Measurements from ENCODE around the gene VOPP1. TPM values are rescaled to one million over a fixed set of nuclear protein-coding genes. Genes with fewer than 3 reads are reported as not detected.
A peak's percentile ranks its signal among the peaks of the same experiment; 100 is the strongest.

Gene VOPP1
- total RNA-seq, 1 donor from 2014 or later, result 97.9 TPM

- Histone ChIP-seq H3K4me3 (ENCODE audit: low read depth, low read length) (no peak overlapping the region), H3K27me3 (ENCODE audit: control insufficient read depth, insufficient read depth, low read length) (no peaks in the 10 kb centered on the region), H3K36me3 (ENCODE audit: control insufficient read depth, insufficient read depth, low read length) (no peaks in the 10 kb centered on the region)
- FAIRE-seq, result no peak
- peak; percentile 33 for DNase-seq (ENCODE audit: low read depth)
- no peak for TF ChIP-seq CTCF (IDR thresholded peaks at IDR 0.05; ENCODE audit: insufficient read depth, low read length, severe bottlenecking)
These were observed 1.1 kb upstream of the VOPP1 start for GRCh38 chr7:55573234-55573900.

GRCh38 chr7:55571511-55572377, 558 bp downstream of the VOPP1 start:
- no peak for TF ChIP-seq CTCF (IDR thresholded peaks at IDR 0.05; ENCODE audit: insufficient read depth, low read length, severe bottlenecking)
- FAIRE-seq (no peak), DNase-seq (ENCODE audit: low read depth) (peak; percentile 30)
- peaks cover 3% of the 10 kb centered on the region for H3K36me3 ChIP-seq (ENCODE audit: control insufficient read depth, insufficient read depth, low read length)
- peak overlapping the region; percentile 81 for H3K4me3 ChIP-seq (ENCODE audit: low read depth, low read length)
- H3K27me3 ChIP-seq (ENCODE audit: control insufficient read depth, insufficient read depth, low read length), result no peaks in the 10 kb centered on the region

DNA sequence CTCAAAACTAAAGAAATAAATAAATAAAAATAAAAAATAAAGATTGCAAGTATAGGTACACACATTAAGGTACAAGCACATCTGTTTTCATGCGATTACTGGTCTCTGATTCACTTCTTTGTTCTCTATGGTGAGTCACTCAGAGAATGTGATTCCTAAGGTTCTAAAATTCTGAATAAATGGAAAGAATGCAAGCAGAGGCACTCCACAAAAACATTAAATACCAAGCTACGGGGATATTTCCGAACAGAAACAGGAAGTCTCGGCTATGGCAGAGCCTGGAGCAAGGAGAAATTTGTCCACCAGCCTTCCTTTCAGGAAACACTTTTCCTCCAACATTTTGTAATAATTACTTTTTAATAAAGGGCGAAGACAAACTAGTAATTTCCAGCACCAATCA, 1.4 kb downstream of the VOPP1 start:
- Histone ChIP-seq H3K36me3 (ENCODE audit: control insufficient read depth, insufficient read depth, low read length) (peaks cover 3% of the 10 kb centered on the region), H3K4me3 (ENCODE audit: low read depth, low read length) (peak overlapping the region; percentile 81), H3K27me3 (ENCODE audit: control insufficient read depth, insufficient read depth, low read length) (no peaks in the 10 kb centered on the region)
- no peak for TF ChIP-seq CTCF (IDR thresholded peaks at IDR 0.05; ENCODE audit: insufficient read depth, low read length, severe bottlenecking)
- DNase-seq (ENCODE audit: low read depth) (peak; percentile 88), FAIRE-seq (no peak)

- no peak for TF ChIP-seq CTCF (IDR thresholded peaks at IDR 0.05; ENCODE audit: insufficient read depth, low read length, severe bottlenecking)
- Histone ChIP-seq H3K4me3 (ENCODE audit: low read depth, low read length) (no peak overlapping the region), H3K36me3 (ENCODE audit: control insufficient read depth, insufficient read depth, low read length) (peaks cover 3% of the 10 kb centered on the region), H3K27me3 (ENCODE audit: control insufficient read depth, insufficient read depth, low read length) (no peaks in the 10 kb centered on the region)
- FAIRE-seq, result no peak
- no peak for DNase-seq (ENCODE audit: low read depth)
These were observed 2.0 kb downstream of the VOPP1 start for GRCh38 chr7:55570218-55570873.

DNA sequence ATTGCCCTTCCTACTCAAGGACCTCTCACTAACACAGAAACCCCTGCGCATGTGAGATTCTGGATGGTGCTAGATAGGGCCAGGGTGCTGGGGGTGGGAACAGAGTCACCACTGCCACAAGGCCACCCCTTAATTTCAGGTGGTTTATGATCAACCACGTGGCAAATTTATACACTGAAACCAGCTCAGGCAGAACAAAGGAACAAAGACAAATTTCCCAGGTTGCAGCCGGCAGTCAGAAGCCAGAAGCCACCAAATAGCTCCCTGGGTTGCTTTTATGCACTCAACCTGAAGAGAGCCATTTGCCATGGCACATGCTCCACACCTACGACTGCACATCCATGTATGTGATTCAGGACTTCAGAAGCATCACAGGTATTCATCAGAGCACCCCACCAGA, 2.5 kb downstream of the VOPP1 start:
- DNase-seq (ENCODE audit: low read depth) (no peak), FAIRE-seq (no peak)
- Histone ChIP-seq H3K36me3 (ENCODE audit: control insufficient read depth, insufficient read depth, low read length) (peaks cover 3% of the 10 kb centered on the region), H3K27me3 (ENCODE audit: control insufficient read depth, insufficient read depth, low read length) (no peaks in the 10 kb centered on the region), H3K4me3 (ENCODE audit: low read depth, low read length) (no peak overlapping the region)
- no peak for TF ChIP-seq CTCF (IDR thresholded peaks at IDR 0.05; ENCODE audit: insufficient read depth, low read length, severe bottlenecking)
